ENCODE measurements around the gene CAMKK2.

CAMKK2 gene

DNA sequence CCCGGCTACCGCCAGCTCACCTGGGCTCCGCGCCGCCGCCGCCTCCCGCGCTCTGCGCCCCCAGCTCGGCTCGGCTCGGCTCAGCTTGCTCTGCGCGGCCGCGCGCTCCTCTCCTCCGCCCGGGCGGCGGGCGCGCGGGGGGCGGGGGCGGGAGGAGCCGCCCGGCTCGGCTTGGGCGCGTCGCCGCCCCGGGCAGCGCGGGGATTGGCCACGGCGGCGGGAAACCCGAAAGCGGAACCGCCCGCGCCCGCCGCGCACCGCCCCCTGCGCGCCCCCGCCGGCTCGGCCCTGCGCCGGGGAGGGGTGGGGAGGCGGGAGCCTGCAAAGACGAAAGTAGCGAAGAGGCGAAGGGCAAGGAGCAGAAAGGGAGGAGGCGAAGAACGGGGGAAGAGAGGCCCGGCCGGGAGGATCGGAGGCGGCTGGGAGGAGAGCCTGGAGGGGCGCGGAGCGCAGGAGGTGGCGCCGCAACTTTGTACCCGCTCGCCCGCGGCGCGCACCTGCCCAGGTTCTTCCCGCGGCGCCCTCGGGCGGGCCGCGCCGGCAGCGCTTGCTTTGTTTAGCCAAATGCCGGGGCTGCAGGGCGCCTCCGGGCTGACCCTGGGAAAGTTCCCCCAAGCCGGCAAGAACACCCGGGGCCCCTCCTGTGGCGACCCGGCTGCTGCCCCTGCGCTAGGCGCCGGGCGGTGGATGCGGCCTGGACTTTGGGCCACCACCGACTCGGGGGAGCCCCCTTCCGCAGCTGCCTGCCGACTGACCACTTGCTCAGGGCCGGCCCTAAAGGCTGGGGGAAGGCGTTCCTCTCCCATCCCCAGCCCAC is at the start of gene CAMKK2:
TSS of gene CAMKK2 (minus strand) at position 92 of the 817 bp plus-strand sequence. CDS start 22,183 bp downstream, outside the sequence.
- Histone ChIP-seq H3K27ac (ENCODE audit: low read depth in 2 of 2, low read length in 2 of 2) (peak within 1 kb of the TSS; percentile 82 to 83), H3K4me3 (ENCODE audit: low read length in 2 of 2) (peak within 1 kb of the TSS; percentile 84 to 90), H3K36me3 (ENCODE audit: control insufficient read depth in 2 of 2, insufficient read depth in 2 of 2, low read length in 2 of 2) (no peaks in the 10 kb centered on the region), H3K27me3 (ENCODE audit: control insufficient read depth in 2 of 2, insufficient read depth in 2 of 2, low read length in 2 of 2) (no peaks in the 10 kb centered on the region), H3K4me1 (ENCODE audit: control insufficient read depth in 2 of 2, insufficient read depth in 2 of 2, low read length in 2 of 2) (peaks cover 11 to 26% of the 10 kb centered on the region in 2 donors), H3K9me3 (ENCODE audit: control insufficient read depth in 2 of 2, low read length in 2 of 2) (no peaks in the 10 kb centered on the region), H3K9ac (ENCODE audit: low read depth in 1 of 2, low read length in 2 of 2) (peak within 1 kb of the TSS; percentile 83 to 92)

DNA sequence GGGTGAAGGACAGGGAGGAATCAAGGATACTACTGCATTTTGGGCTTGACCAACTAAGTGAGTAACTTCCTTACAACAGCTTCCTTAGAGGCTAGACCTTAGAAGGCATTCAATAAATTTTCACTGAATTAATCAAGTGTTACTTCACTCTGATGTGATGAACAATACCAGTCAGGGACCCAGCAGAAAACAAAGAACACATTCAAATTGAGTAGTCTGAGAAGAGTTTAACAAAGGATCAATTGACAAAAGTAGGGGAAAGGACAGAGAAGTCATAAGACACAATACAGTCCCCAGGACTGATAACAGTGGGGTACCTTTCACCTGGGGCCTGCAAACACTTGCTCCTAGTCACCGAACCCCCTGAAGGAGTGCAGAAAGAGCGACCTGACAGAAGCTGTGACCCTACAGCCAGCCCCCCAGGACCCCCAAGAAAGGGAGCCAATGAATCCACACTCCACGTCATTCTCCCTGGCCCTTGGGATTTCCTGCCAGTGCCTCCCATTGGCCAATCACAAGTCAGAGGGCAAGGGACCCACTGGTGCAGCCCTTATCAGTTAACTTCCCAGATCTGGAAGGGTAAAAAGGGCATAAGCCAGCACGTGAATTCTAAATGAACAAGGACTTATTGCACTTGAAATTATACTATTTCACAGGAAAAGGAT is 48.8 kb upstream of the CAMKK2 start:
- H3K9ac ChIP-seq (ENCODE audit: low read depth in 1 of 2, low read length in 2 of 2): no peak overlapping the region
- no peak overlapping the region for H3K27ac ChIP-seq (ENCODE audit: low read depth in 2 of 2, low read length in 2 of 2)
- no peaks in the 10 kb centered on the region for H3K4me1 ChIP-seq (ENCODE audit: control insufficient read depth in 2 of 2, insufficient read depth in 2 of 2, low read length in 2 of 2)
- peaks cover 46 to 51% of the 10 kb centered on the region in 2 donors for H3K36me3 ChIP-seq (ENCODE audit: control insufficient read depth in 2 of 2, insufficient read depth in 2 of 2, low read length in 2 of 2)
- no peaks in the 10 kb centered on the region for H3K27me3 ChIP-seq (ENCODE audit: control insufficient read depth in 2 of 2, insufficient read depth in 2 of 2, low read length in 2 of 2)
- no peak overlapping the region for H3K4me3 ChIP-seq (ENCODE audit: low read length in 2 of 2)
- no peaks in the 10 kb centered on the region for H3K9me3 ChIP-seq (ENCODE audit: control insufficient read depth in 2 of 2, low read length in 2 of 2)

DNA sequence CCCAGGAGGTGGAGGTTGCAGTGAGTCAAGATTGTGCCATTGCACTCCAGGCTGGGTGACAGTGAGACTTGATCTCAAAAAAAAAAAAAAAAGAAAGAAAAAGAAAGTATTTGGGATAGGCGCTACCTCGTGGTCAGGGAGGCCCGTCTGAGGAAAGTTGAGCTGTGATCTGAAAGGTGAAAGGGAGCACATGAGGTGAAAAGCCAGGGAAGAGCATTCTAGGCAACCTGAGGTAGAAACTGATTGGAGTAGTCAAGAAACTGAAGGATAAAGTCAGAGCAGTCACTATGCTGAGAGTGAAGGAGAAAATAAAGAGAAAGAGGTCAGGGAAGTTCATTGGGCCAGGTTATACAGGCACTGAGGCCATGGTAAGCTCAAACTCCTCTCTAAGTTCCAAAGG is 48.0 kb upstream of the CAMKK2 start:
- H3K4me3 ChIP-seq (ENCODE audit: low read length in 2 of 2): no peak overlapping the region
- no peaks in the 10 kb centered on the region for H3K27me3 ChIP-seq (ENCODE audit: control insufficient read depth in 2 of 2, insufficient read depth in 2 of 2, low read length in 2 of 2)
- H3K4me1 ChIP-seq (ENCODE audit: control insufficient read depth in 2 of 2, insufficient read depth in 2 of 2, low read length in 2 of 2): no peaks in the 10 kb centered on the region
- no peak overlapping the region for H3K27ac ChIP-seq (ENCODE audit: low read depth in 2 of 2, low read length in 2 of 2)
- H3K9me3 ChIP-seq (ENCODE audit: control insufficient read depth in 2 of 2, low read length in 2 of 2): no peaks in the 10 kb centered on the region
- no peak overlapping the region for H3K9ac ChIP-seq (ENCODE audit: low read depth in 1 of 2, low read length in 2 of 2)
- H3K36me3 ChIP-seq (ENCODE audit: control insufficient read depth in 2 of 2, insufficient read depth in 2 of 2, low read length in 2 of 2): peaks cover 46 to 51% of the 10 kb centered on the region in 2 donors

DNA sequence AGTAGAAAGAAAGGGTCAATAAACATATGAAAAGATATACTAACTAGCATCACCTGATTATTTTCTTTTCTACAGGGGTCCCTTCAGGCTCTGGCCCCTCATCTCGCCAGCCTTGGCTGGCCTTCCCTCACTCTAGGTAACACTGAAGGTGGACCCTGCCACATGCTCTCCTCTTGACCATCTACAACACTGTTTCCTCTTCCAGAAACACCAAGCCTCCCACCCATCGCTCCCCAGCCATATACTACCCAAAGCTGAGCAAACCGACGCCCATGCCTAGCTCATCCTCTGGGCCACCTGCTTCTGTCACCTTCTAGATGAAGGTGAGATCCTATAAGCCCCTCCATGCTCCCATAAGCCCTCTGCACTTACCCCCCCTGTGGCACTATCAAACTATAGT is 40.9 kb upstream of the CAMKK2 start:
- no peak overlapping the region for H3K9ac ChIP-seq (ENCODE audit: low read depth in 1 of 2, low read length in 2 of 2)
- H3K27me3 ChIP-seq (ENCODE audit: control insufficient read depth in 2 of 2, insufficient read depth in 2 of 2, low read length in 2 of 2): no peaks in the 10 kb centered on the region
- no peak overlapping the region for H3K27ac ChIP-seq (ENCODE audit: low read depth in 2 of 2, low read length in 2 of 2)
- no peaks in the 10 kb centered on the region for H3K4me1 ChIP-seq (ENCODE audit: control insufficient read depth in 2 of 2, insufficient read depth in 2 of 2, low read length in 2 of 2)
- no peaks in the 10 kb centered on the region for H3K9me3 ChIP-seq (ENCODE audit: control insufficient read depth in 2 of 2, low read length in 2 of 2)
- H3K4me3 ChIP-seq (ENCODE audit: low read length in 2 of 2): no peak overlapping the region
- H3K36me3 ChIP-seq (ENCODE audit: control insufficient read depth in 2 of 2, insufficient read depth in 2 of 2, low read length in 2 of 2): peaks cover 35 to 39% of the 10 kb centered on the region in 2 donors

DNA sequence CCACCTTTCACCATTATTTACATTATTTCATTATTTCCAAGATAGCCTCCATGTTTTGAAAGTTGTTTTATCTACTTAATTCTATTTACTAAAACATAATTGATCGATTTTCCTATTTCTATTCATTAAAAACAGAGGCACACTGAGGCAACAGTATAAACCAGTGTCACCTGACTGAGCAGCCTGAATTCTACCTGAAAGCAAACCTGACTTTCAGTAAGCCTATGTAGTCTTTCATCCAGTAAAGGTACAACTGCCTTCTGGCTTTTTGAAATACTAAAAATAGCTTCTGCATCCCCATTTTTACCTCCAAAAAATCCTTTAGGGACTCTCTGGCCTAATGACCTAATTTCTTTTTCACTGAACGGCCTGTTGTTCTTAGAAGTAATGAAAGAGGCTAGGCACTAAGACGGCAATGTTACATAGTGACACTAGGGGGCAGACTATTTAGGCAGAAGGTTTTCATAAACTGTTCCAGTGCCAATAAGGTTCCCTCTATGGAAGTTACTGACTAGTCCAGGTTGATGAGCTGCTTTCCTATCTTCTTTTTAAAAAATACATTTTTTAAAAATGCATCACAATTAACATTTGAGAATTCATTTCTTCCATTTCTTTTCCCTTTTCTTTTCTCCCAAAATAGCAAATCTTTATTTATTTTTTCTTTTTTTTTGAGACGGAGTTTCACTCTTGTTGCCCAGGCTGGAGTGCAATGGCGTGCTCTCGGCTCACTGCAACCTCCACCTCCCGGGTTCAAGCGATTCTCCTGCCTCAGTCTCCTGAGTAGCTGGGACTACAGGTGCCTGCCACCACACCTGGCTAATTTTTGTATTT is 38.2 kb upstream of the CAMKK2 start:
- Histone ChIP-seq H3K36me3 (ENCODE audit: control insufficient read depth in 2 of 2, insufficient read depth in 2 of 2, low read length in 2 of 2) (peaks cover 49 to 51% of the 10 kb centered on the region in 2 donors), H3K9ac (ENCODE audit: low read depth in 1 of 2, low read length in 2 of 2) (no peak overlapping the region), H3K4me3 (ENCODE audit: low read length in 2 of 2) (no peak overlapping the region), H3K27ac (ENCODE audit: low read depth in 2 of 2, low read length in 2 of 2) (no peak overlapping the region), H3K27me3 (ENCODE audit: control insufficient read depth in 2 of 2, insufficient read depth in 2 of 2, low read length in 2 of 2) (no peaks in the 10 kb centered on the region), H3K4me1 (ENCODE audit: control insufficient read depth in 2 of 2, insufficient read depth in 2 of 2, low read length in 2 of 2) (no peaks in the 10 kb centered on the region), H3K9me3 (ENCODE audit: control insufficient read depth in 2 of 2, low read length in 2 of 2) (no peaks in the 10 kb centered on the region)

DNA sequence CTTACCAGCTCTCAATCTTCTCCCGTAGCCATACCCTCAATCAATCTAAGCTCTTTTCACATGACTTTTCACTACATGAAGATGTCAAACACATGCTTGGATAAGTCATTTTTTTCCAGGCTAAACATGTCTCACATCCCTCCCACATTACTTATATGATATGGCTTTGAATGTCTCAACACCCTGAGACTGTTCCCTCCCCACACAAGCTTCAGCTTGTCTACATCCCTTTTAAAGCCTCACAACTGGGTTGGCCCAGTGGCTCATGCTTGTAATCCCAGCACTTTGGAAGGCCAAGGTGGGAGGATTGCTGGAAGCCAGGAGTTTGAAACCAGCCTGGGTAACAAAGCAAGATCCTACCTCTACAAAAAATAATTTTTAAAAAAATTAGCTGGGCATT is 37.2 kb upstream of the CAMKK2 start:
- no peak overlapping the region for H3K4me3 ChIP-seq (ENCODE audit: low read length in 2 of 2)
- H3K27ac ChIP-seq (ENCODE audit: low read depth in 2 of 2, low read length in 2 of 2): no peak overlapping the region
- H3K9ac ChIP-seq (ENCODE audit: low read depth in 1 of 2, low read length in 2 of 2): no peak overlapping the region
- H3K36me3 ChIP-seq (ENCODE audit: control insufficient read depth in 2 of 2, insufficient read depth in 2 of 2, low read length in 2 of 2): peaks cover 56 to 57% of the 10 kb centered on the region in 2 donors
- no peaks in the 10 kb centered on the region for H3K4me1 ChIP-seq (ENCODE audit: control insufficient read depth in 2 of 2, insufficient read depth in 2 of 2, low read length in 2 of 2)
- no peaks in the 10 kb centered on the region for H3K9me3 ChIP-seq (ENCODE audit: control insufficient read depth in 2 of 2, low read length in 2 of 2)
- H3K27me3 ChIP-seq (ENCODE audit: control insufficient read depth in 2 of 2, insufficient read depth in 2 of 2, low read length in 2 of 2): no peaks in the 10 kb centered on the region

DNA sequence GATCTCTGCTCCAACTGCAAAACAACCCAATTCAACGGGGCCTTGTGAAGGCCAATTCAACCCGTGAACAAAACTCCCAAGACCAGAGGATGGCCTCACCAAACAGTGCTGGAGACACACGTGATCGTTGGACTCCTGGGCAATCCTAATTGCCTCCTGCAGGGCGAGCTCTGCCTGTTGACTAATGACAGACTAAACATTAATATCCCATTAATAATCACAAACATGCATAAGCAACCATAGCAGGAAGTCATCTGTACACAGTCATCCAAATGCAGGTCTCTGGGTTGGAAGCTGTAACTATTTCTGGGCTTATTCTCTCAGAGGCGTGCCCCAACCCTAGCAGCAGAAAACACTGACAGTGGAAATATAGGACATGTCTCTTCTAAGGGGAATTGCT is 34.7 kb upstream of the CAMKK2 start:
- no peak overlapping the region for H3K9ac ChIP-seq (ENCODE audit: low read depth in 1 of 2, low read length in 2 of 2)
- no peak overlapping the region for H3K4me3 ChIP-seq (ENCODE audit: low read length in 2 of 2)
- H3K27ac ChIP-seq (ENCODE audit: low read depth in 2 of 2, low read length in 2 of 2): no peak overlapping the region
- H3K9me3 ChIP-seq (ENCODE audit: control insufficient read depth in 2 of 2, low read length in 2 of 2): no peaks in the 10 kb centered on the region
- H3K36me3 ChIP-seq (ENCODE audit: control insufficient read depth in 2 of 2, insufficient read depth in 2 of 2, low read length in 2 of 2): peaks cover 73 to 75% of the 10 kb centered on the region in 2 donors
- H3K27me3 ChIP-seq (ENCODE audit: control insufficient read depth in 2 of 2, insufficient read depth in 2 of 2, low read length in 2 of 2): no peaks in the 10 kb centered on the region
- H3K4me1 ChIP-seq (ENCODE audit: control insufficient read depth in 2 of 2, insufficient read depth in 2 of 2, low read length in 2 of 2): no peaks in the 10 kb centered on the region

DNA sequence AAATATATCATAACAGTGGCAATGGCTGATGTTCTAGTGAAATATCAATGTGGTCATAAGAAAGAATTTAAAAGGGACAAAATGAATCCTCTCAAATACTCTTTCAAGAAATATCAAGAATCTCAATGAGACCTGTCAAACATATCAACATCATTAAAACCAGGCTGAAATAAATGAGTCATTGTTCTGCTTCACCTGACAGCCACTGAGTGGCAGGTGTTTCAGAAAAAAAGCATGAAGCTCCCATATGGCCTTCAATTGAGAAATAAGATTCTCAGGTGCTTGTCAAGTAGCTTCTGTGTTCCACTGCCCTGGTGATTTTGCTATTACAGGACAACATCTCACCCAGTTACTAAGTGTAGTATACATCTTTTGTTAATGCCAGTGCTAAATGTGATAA is 34.2 kb upstream of the CAMKK2 start:
- no peaks in the 10 kb centered on the region for H3K4me1 ChIP-seq (ENCODE audit: control insufficient read depth in 2 of 2, insufficient read depth in 2 of 2, low read length in 2 of 2)
- no peak overlapping the region for H3K9ac ChIP-seq (ENCODE audit: low read depth in 1 of 2, low read length in 2 of 2)
- H3K4me3 ChIP-seq (ENCODE audit: low read length in 2 of 2): no peak overlapping the region
- H3K9me3 ChIP-seq (ENCODE audit: control insufficient read depth in 2 of 2, low read length in 2 of 2): no peaks in the 10 kb centered on the region
- H3K36me3 ChIP-seq (ENCODE audit: control insufficient read depth in 2 of 2, insufficient read depth in 2 of 2, low read length in 2 of 2): peaks cover 77% of the 10 kb centered on the region in 2 donors
- H3K27ac ChIP-seq (ENCODE audit: low read depth in 2 of 2, low read length in 2 of 2): no peak overlapping the region
- no peaks in the 10 kb centered on the region for H3K27me3 ChIP-seq (ENCODE audit: control insufficient read depth in 2 of 2, insufficient read depth in 2 of 2, low read length in 2 of 2)

DNA sequence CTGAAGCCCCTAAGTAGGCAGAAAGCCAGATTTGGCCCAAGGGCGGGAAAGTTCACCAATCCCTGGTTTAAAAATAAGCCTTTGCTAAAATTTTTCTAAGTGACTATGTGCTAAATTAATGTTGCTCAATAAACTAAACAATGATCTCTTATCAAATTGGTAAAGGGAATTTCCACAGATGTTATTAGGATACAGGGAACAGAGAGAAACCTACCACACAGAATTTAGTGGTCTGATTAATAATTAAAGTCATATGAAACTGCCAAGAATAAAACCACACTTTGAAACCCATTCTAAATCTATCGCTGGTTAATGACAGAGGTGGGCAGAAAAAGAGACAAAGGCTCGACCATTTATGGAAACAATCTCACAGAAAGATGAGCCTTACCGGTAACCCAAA is 33.7 kb upstream of the CAMKK2 start:
- Histone ChIP-seq H3K4me1 (ENCODE audit: control insufficient read depth in 2 of 2, insufficient read depth in 2 of 2, low read length in 2 of 2) (no peaks in the 10 kb centered on the region), H3K27me3 (ENCODE audit: control insufficient read depth in 2 of 2, insufficient read depth in 2 of 2, low read length in 2 of 2) (no peaks in the 10 kb centered on the region), H3K9me3 (ENCODE audit: control insufficient read depth in 2 of 2, low read length in 2 of 2) (no peaks in the 10 kb centered on the region), H3K9ac (ENCODE audit: low read depth in 1 of 2, low read length in 2 of 2) (no peak overlapping the region), H3K4me3 (ENCODE audit: low read length in 2 of 2) (no peak overlapping the region), H3K36me3 (ENCODE audit: control insufficient read depth in 2 of 2, insufficient read depth in 2 of 2, low read length in 2 of 2) (peaks cover 72 to 73% of the 10 kb centered on the region in 2 donors), H3K27ac (ENCODE audit: low read depth in 2 of 2, low read length in 2 of 2) (no peak overlapping the region)

DNA sequence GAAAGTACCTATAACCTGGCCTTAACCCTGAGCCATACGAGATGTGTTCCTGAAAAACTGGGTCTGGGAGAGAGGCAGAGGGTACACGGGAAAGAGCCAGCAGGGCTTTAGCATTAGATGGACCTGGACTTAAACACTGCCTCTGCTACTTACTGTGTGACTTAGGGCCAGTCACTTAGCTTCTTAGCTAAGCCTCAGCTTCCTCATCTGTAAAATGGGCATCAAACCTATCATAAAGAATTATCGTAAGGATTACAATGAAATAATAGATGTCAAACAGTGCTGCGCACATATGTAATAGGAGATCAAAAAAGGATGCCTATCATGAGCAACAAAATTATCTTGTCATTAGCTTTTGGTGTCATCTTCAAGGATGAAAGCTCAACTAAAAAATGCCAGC is 32.1 kb upstream of the CAMKK2 start:
- Histone ChIP-seq H3K27me3 (ENCODE audit: control insufficient read depth in 2 of 2, insufficient read depth in 2 of 2, low read length in 2 of 2) (no peaks in the 10 kb centered on the region), H3K9me3 (ENCODE audit: control insufficient read depth in 2 of 2, low read length in 2 of 2) (no peaks in the 10 kb centered on the region), H3K27ac (ENCODE audit: low read depth in 2 of 2, low read length in 2 of 2) (no peak overlapping the region), H3K9ac (ENCODE audit: low read depth in 1 of 2, low read length in 2 of 2) (no peak overlapping the region), H3K36me3 (ENCODE audit: control insufficient read depth in 2 of 2, insufficient read depth in 2 of 2, low read length in 2 of 2) (peaks cover 75 to 80% of the 10 kb centered on the region in 2 donors), H3K4me1 (ENCODE audit: control insufficient read depth in 2 of 2, insufficient read depth in 2 of 2, low read length in 2 of 2) (no peaks in the 10 kb centered on the region), H3K4me3 (ENCODE audit: low read length in 2 of 2) (no peak overlapping the region)
